Ovary (tissue), 9 donors: ENCODE results near the gene DSP. TPM values are rescaled to one million over a fixed set of nuclear protein-coding genes. Genes with fewer than 3 reads are reported as not detected.

Source experiments
- DNase-seq, 5 donors: peaks; one replicate each; pipeline ENCODE4 v3.0.0-alpha.2; 2019 to 2020
- H3K27ac ChIP-seq, 2 donors: fragments of 200-600 bp; one replicate each; pipeline versions ENCODE4 v1.5.1 to v1.8.0; 2019 to 2022
- H3K27me3 ChIP-seq: fragments of 200-600 bp; one replicate; pipeline ENCODE4 v1.8.0; 2022
- H3K36me3 ChIP-seq: fragments of 200-600 bp; sonication (generic); one replicate; pipeline ENCODE4 v1.5.1; 2019
- H3K4me1 ChIP-seq: one replicate; pipeline ENCODE4 v1.8.1; 2013; ENCODE audit warnings: mild to moderate bottlenecking, moderate library complexity; ENCODE audit not compliant: insufficient read depth
- H3K4me3 ChIP-seq: fragments of 200-600 bp; sonication (generic); one replicate; pipeline ENCODE4 v1.5.1; 2017
- H3K9me3 ChIP-seq, 2 donors: fragments of 200-600 bp in 1 of 2; sonication (generic) in 1 of 2; one replicate each; pipeline versions ENCODE4 v1.5.1 to v1.8.1; 2013 to 2019; ENCODE audit warnings: mild to moderate bottlenecking in 1 of 2, moderate library complexity in 1 of 2
- EP300 ChIP-seq: sonication (generic); formaldehyde crosslinking; IDR thresholded peaks from one replicate; pipeline ENCODE4 v1.6.1; 2017; ENCODE audit warnings: antibody characterized with exemption
- POLR2A ChIP-seq: fragments of 450-650 bp; IDR thresholded peaks from one replicate; pipeline ENCODE4 v1.6.1; 2017; ENCODE audit warnings: antibody characterized with exemption, mild to moderate bottlenecking, moderate library complexity
- WGBS, 3 donors: extraction: QIAGEN DNeasy Blood & Tissue Kit in 1 of 3; methylation state at CpG; one replicate each; pipeline versions ENCODE4 v1.1.5 to v1.1.7; 2013 to 2017; 5-methylcytosine and 5-hydroxymethylcytosine counted together
- intact Hi-C, 4 donors: fragments of 100-400 bp; cut with DNase I; formaldehyde crosslinking; loops; one replicate each; pipeline versions ENCODE4 v1.11.0 to v1.15.1; 2022 to 2023
- polyA plus RNA-seq, 2 donors: library from polyadenylated mRNA; stranded (reverse); fragments of 200-250 nt in 1 of 2; fragments of 350-450 nt in 1 of 2; fragmentation: Illumina TruSeq in 1 of 2; extraction: RNeasy Lipid Tissue Mini Kit (QIAGEN cat#74804) in 1 of 2; gene quantifications; one replicate each; pipeline ENCODE4 v1.2.3, GENCODE V29; 2013 to 2014
- total RNA-seq, 7 donors: library from RNA; depleted of rRNA in 2 of 7; stranded (reverse); fragments of >200 nt in 2 of 7; fragmentation: NEBNext Ultra II Directional in 3 of 7; extraction: Animal tissue kit (Norgen Biotek cat#: 25700) in 3 of 7; gene quantifications; one replicate each; pipeline versions ENCODE4 v1.1.0 to v1.2.4, GENCODE V29; 2016 to 2023
- TF ChIP-seq, protein P1 (sequence below), 3 donors: fragments of 450-650 bp in 2 of 3; fragments of 200-600 bp in 1 of 3; IDR thresholded peaks; one replicate each; pipeline versions ENCODE4 v1.5.1 to v1.8.0; 2016 to 2022; ENCODE audit warnings: antibody characterized with exemption in 3 of 3, mild to moderate bottlenecking in 1 of 3
- donor health status: DM: no; HTN: no; CAD: no; lungs with moderate emphysema.
- donor health status: DM: no; HTN: no; CAD: no.
- donor health status: Bipolar disorder and iron deficiency.
- donor health status: DM: yes; HTN: yes; CAD: no.
- donor health status: DM: no; HTN: no; CAD: no.
- donor health status: DM: yes; HTN: yes; CAD: no.

DSP gene
- total and polyA plus RNA-seq, 9 donors = 2.1 to 65.7 (median 6.7) TPM

DNA sequence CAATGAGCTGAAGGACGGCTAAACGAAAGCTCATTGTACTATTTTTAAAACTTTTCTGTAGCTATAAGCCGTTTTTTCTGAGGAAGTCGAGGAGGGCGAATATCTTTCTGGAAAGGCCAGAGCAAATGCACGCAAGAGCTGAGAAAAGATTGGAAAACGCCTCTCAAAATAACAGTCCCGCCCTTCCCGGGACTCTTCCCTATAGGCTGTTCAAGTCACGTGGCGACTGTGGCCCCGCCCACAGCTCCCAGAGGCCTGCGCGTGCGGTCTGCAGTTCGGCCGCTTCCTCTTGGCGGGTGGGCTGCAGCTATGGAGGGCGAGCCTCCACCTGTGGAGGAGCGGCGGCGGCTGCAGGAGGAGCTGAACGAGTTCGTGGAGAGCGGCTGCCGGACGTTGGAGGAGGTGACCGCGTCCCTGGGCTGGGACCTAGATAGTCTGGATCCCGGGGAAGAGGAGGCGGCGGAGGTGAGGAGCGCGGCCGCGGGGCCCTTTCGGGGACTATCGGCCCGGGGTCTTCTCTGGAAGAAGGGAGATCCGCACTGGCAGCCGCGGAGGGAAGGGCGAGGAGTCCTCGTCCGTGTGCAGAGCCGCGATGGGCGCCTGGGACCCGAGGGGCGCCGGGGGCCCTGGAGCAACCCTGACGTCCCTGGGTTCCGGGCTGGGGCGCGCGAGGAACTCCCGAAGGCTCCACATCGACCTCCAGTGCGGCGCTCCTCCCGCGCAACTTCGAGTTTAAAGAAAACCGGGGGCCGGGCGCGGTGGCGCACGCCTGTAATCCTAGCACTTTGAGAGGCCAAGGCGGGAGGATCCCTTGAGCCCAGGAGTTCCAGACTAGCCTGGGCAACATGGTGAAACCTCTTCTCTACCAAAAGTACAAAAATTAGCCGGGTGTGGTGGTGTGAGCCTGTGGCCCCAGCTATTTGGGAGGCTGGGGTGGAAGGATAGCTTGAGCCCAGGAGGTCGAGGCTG, 48.8 kb downstream of the DSP start, which contains the start of gene SNRNP48:
Gene SNRNP48 (plus strand): TSS at position 250 of the 969 bp plus-strand sequence. CDS start 60 bp downstream, at position 310.
- 0 to 1% (median 1%) methylated on average over 58 to 72 of the region's 72 CpGs for whole genome bisulfite sequencing, 3 donors
- Histone ChIP-seq H3K27me3 (no peaks in the 10 kb centered on the region), H3K4me1 (peaks cover 7% of the 10 kb centered on the region), H3K36me3 (no peaks in the 10 kb centered on the region), H3K9me3 (no peaks in the 10 kb centered on the region), H3K4me3 (peak within 1 kb of the TSS; percentile 87), H3K27ac (peak within 1 kb of the TSS in 1 of 2 donors; percentile 81)
- peak; percentile 94 to 97 (median 95) for DNase-seq
- intact Hi-C loops = loop anchor here in 2 of 4 donors (5.0 kb wide), 2 partner anchors 178 to 203 kb away; partner anchors contain the start of genes CAGE1 (in 1 of the 2) and RIOK1 (in 1 of the 2)
- TF ChIP-seq, protein P1, sequence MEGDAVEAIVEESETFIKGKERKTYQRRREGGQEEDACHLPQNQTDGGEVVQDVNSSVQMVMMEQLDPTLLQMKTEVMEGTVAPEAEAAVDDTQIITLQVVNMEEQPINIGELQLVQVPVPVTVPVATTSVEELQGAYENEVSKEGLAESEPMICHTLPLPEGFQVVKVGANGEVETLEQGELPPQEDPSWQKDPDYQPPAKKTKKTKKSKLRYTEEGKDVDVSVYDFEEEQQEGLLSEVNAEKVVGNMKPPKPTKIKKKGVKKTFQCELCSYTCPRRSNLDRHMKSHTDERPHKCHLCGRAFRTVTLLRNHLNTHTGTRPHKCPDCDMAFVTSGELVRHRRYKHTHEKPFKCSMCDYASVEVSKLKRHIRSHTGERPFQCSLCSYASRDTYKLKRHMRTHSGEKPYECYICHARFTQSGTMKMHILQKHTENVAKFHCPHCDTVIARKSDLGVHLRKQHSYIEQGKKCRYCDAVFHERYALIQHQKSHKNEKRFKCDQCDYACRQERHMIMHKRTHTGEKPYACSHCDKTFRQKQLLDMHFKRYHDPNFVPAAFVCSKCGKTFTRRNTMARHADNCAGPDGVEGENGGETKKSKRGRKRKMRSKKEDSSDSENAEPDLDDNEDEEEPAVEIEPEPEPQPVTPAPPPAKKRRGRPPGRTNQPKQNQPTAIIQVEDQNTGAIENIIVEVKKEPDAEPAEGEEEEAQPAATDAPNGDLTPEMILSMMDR (IDR thresholded peaks at IDR 0.05) = no peak
- TF ChIP-seq POLR2A = peak; percentile 40
- no peak for TF ChIP-seq EP300

DNA sequence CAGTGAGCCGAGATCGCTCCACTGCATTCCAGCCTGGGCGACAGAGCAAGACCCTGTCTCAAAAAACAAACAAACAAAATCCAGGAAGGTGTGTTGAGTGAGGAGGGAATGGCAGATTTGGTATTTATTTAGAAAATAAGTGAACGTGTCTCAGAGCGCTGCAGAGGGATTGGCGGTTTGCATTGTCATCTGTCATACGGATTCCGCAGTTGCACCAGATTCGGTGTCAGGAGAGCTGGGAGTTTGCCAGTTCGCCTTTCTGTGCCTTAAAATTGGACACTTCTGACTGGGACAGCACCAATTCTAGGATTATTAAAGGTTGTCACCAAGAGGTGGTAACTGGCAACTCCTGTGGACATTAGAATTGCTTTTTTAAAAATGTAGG, 49.4 kb downstream of the DSP start:
- no peak for TF ChIP-seq POLR2A
- TF ChIP-seq, protein P1 (IDR thresholded peaks at IDR 0.05) = no peak
- no peak for TF ChIP-seq EP300
- H3K9me3 ChIP-seq = no peaks in the 10 kb centered on the region
- peak overlapping the region; percentile 87 for H3K4me3 ChIP-seq
- H3K36me3 ChIP-seq = no peaks in the 10 kb centered on the region
- intact Hi-C loops = loop anchor here in 1 of 4 donors (5.0 kb wide), 1 partner anchor 179 kb away; no protein-coding TSS in a partner anchor
- H3K4me1 ChIP-seq = peaks cover 7% of the 10 kb centered on the region
- WGBS, 3 donors = 20 to 25% (median 22%) methylated on average over 10 of the region's 10 CpGs
- DNase-seq = no peak
- H3K27me3 ChIP-seq = no peaks in the 10 kb centered on the region
- H3K27ac ChIP-seq = no peak overlapping the region

DNA sequence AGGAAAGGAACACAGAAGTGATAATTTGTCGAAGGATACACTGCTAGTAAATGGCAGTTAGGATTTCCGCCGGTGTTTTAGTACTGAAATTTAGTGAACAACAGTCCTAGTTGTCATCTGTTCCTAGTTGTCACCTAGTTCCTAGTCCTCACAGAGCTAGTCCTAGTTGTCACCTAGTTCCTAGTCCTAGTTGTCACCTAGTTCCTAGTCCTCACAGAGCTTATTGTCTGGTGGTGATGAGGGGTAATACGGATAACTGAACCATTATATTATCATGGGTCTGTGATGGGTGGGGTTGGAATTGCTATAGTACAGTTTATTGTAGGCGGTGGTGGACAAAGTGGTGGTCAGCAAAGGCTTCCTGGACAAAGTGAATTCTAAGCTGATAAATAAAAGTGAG, 50.3 kb downstream of the DSP start:
- no peak overlapping the region for H3K4me3 ChIP-seq
- no peak for DNase-seq
- peaks cover 7% of the 10 kb centered on the region for H3K4me1 ChIP-seq
- no peaks in the 10 kb centered on the region for H3K9me3 ChIP-seq
- H3K36me3 ChIP-seq = no peaks in the 10 kb centered on the region
- no peak overlapping the region for H3K27ac ChIP-seq
- 96 to 99% (median 96%) methylated on average over 5 of the region's 5 CpGs for WGBS, 3 donors
- intact Hi-C loops = loop anchor here in 1 of 4 donors (5.0 kb wide), 1 partner anchor 179 kb away; no protein-coding TSS in a partner anchor
- TF ChIP-seq POLR2A = no peak
- TF ChIP-seq, protein P1 (IDR thresholded peaks at IDR 0.05) = no peak
- H3K27me3 ChIP-seq = no peaks in the 10 kb centered on the region

DNA sequence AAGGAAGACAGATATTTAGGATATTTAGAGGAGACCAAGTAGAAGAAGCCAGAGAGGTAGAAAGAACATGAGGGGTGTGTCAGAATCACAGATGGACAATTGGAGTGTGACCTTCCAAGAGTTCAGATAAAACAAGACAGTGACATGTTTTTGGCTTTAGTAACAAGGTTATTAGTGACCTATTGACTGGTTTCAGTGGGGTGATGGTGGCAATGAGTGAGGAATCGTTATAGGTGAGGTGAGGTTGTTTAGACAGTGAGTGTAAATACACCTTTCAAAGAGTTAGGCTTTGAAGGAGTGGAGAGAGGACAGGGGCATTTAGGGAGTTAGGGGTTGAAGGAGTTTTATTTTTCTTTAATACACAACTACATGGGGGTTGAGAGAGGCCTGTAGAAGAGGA, 51.8 kb downstream of the DSP start:
- peaks cover 7% of the 10 kb centered on the region for H3K4me1 ChIP-seq
- intact Hi-C loops = loop anchor here in 1 of 4 donors (5.0 kb wide), 1 partner anchor 181 kb away; no protein-coding TSS in a partner anchor
- H3K4me3 ChIP-seq = no peak overlapping the region
- 87 to 91% (median 89%) methylated on average over 1 of the region's 1 CpG for WGBS, 3 donors
- H3K9me3 ChIP-seq = no peaks in the 10 kb centered on the region
- no peak for DNase-seq
- TF ChIP-seq POLR2A (no peak), EP300 (no peak)
- TF ChIP-seq, protein P1 (IDR thresholded peaks at IDR 0.05) = no peak
- H3K27ac ChIP-seq = no peak overlapping the region
- no peaks in the 10 kb centered on the region for H3K36me3 ChIP-seq
- H3K27me3 ChIP-seq = no peaks in the 10 kb centered on the region
